Right atrium auricular region (tissue), 2 donors: Measurements from ENCODE around the gene RAP1A. TPM values are rescaled to one million over a fixed set of nuclear protein-coding genes. Genes with fewer than 3 reads are reported as not detected.
"Not testable (repeated sequence)": the region's sequence is repeated elsewhere in the genome, so short reads cannot be mapped to it uniquely, and the experiment has no call there.

Source experiments
- DNase-seq: peaks from one replicate; pipeline ENCODE4 v3.0.0-alpha.2; 2019; ENCODE audit warnings: low spot score
- H3K27ac ChIP-seq, 2 donors: fragments of 200-600 bp; sonication (generic); 1 replicate in 1 of 2; 2 replicates in 1 of 2; pipeline ENCODE4 v1.5.1; 2016 to 2019
- H3K27me3 ChIP-seq, 2 donors: fragments of 200-600 bp; sonication (generic); one replicate each; pipeline versions ENCODE4 v1.5.1 to v1.6.0; 2017 to 2019
- H3K36me3 ChIP-seq: fragments of 200-600 bp; sonication (generic); one replicate; pipeline ENCODE4 v1.5.1; 2016
- H3K4me1 ChIP-seq, 2 donors: fragments of 200-600 bp; sonication (generic); one replicate each; pipeline versions ENCODE4 v1.5.1 to v1.6.0; 2017 to 2019
- H3K4me3 ChIP-seq, 2 donors: fragments of 200-600 bp; sonication (generic); 1 replicate in 1 of 2; 2 replicates in 1 of 2; pipeline ENCODE4 v1.5.1; 2017 to 2019; ENCODE audit warnings: mild to moderate bottlenecking in 1 of 2, moderate library complexity in 1 of 2
- H3K9me3 ChIP-seq, 2 donors: fragments of 200-600 bp; sonication (generic); one replicate each; pipeline ENCODE4 v1.5.1; 2019
- total RNA-seq, 2 donors: library from RNA; depleted of rRNA; stranded (reverse); fragments of >200 nt; gene quantifications; one replicate each; pipeline ENCODE4 v1.1.0, GENCODE V29; 2016
- TF ChIP-seq, protein P1 (sequence below), 2 donors: fragments of 200-600 bp; sonication (generic); IDR thresholded peaks; one replicate each; pipeline ENCODE4 v1.5.1; 2019; ENCODE audit warnings: antibody characterized with exemption in 2 of 2

The RAP1A gene
- total RNA-seq, 2 donors from 2014 or later: 62.1 to 72.8 TPM

GRCh38 chr1:111739194-111739924, 119.8 kb downstream of the RAP1A start, which contains the start of gene INKA2:
Gene INKA2, minus strand, starts transcription at chr1:111739395. Its CDS starts 153 bp downstream, at chr1:111739242.
- TF ChIP-seq, protein P1, sequence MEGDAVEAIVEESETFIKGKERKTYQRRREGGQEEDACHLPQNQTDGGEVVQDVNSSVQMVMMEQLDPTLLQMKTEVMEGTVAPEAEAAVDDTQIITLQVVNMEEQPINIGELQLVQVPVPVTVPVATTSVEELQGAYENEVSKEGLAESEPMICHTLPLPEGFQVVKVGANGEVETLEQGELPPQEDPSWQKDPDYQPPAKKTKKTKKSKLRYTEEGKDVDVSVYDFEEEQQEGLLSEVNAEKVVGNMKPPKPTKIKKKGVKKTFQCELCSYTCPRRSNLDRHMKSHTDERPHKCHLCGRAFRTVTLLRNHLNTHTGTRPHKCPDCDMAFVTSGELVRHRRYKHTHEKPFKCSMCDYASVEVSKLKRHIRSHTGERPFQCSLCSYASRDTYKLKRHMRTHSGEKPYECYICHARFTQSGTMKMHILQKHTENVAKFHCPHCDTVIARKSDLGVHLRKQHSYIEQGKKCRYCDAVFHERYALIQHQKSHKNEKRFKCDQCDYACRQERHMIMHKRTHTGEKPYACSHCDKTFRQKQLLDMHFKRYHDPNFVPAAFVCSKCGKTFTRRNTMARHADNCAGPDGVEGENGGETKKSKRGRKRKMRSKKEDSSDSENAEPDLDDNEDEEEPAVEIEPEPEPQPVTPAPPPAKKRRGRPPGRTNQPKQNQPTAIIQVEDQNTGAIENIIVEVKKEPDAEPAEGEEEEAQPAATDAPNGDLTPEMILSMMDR (IDR thresholded peaks at IDR 0.05): no peak
- peaks cover 0 to 88% of the 10 kb centered on the region in 2 donors for H3K4me1 ChIP-seq
- DNase-seq: peak; percentile 93

DNA sequence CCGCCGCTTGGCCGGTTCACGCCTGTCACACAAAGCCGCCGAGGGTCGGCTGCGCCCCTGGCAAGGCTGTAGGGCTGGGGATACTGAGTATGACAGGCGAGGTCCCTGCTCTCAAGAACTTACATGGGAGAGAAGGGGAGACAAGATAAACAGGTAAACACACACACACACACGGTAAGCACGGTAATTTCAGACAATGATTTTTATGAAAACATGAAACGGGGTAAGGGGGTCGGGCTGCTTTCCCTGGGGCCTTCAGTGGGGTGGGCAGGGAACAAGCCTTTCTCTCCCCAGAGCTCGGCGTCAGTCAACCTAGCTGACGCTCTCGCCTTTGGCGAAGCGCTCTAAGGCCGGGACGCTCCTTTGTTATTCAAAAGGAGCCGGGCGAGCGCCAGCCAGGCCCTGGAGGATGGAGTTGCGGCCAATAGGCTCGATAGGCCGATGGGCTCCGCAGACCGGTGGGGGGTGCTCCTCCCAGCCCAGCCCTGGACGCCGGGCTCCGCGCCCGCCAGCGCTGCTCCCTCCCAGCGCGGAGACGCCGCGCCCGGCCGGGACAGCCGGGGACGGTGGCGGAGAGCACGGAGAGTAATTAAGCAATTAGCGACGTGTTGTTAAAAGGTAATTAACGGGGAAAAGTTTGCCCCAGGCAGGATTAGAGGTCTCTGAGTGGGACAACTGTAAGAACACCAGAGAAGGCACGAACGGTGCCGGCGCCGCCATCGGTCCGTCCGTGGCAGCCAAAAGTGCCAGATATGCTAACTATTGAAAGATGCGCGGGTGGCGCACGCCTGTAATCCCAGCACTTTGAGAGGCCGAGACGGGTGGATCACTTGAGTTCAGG, 120.6 kb downstream of the RAP1A start:
- Histone ChIP-seq H3K36me3 (no peaks in the 10 kb centered on the region), H3K4me3 (peak overlapping the region; percentile 62 to 65), H3K27me3 (no peaks in the 10 kb centered on the region), H3K9me3 (no peaks in the 10 kb centered on the region), H3K4me1 (peaks cover 0 to 85% of the 10 kb centered on the region in 2 donors), H3K27ac (peak overlapping the region; percentile 96 to 98)
- DNase-seq: peak; percentile 79
- TF ChIP-seq, protein P1 (IDR thresholded peaks at IDR 0.05): no peak

More at GRCh38 chr1:111739194-111739924, 119.8 kb downstream of the RAP1A start, which contains the start of gene INKA2:
- no peaks in the 10 kb centered on the region for H3K27me3 ChIP-seq
- no peaks in the 10 kb centered on the region for H3K36me3 ChIP-seq
- H3K4me3 ChIP-seq: peak within 1 kb of the TSS; percentile 62 to 65
- peak within 1 kb of the TSS; percentile 96 to 98 for H3K27ac ChIP-seq
- H3K9me3 ChIP-seq: no peaks in the 10 kb centered on the region

DNA sequence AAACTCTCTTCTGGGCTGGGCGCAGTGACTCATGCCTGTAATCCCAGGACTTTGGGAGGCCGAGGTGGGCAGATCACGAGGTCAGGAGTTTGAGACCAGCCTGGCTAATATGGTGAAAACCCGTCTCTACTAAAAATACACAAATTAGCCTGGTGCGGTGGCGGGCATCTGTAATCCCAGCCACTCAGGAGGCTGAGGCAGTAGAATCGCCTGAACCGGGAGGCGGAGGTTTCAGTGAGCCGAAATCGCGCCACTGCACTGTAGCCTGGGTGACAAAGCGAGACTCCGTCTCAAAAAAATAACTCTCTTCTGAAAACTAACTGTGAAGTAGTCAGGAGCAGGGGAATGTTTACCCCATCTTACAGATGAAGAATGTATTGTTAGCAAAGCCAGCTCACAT, 122.7 kb downstream of the RAP1A start:
- Histone ChIP-seq H3K27ac (peak overlapping the region; percentile 62 to 87), H3K4me1 (peaks cover 0 to 81% of the 10 kb centered on the region in 2 donors)
- H3K27me3 ChIP-seq, H3K4me3 ChIP-seq, H3K36me3 ChIP-seq, H3K9me3 ChIP-seq, DNase-seq: not testable (repeated sequence)

DNA sequence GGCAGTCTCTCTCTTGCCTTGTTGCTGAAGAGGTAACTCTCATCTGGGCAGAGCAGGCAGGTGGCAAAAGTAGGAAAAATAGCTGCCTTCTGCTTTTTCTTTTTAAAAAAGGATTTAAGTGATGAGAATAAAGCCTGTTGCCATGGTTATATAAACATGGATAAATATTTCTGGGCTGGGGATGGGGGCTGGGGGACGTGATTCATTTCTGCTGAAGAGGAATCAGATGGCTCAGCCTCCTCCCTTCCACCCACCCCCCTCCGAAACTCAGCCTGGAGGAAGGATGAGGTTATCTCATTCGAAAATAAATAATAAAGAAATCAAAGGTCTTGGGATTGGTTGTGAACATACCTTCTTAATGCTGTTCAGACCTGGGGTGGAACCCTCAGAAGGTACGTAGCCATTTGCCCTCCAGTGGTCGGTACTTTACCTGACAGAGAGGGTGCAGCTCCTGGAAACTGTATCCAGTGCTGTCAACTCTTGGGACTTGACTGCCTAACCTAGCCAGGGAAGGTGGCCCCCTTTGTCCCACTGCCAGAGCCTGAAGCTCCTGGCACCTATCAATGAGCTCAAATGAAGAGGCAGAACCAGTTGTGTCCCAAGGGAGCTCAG, 123.5 kb downstream of the RAP1A start:
- DNase-seq: no peak
- H3K36me3 ChIP-seq: no peaks in the 10 kb centered on the region
- TF ChIP-seq, protein P1 (IDR thresholded peaks at IDR 0.05): no peak
- H3K27me3 ChIP-seq: no peaks in the 10 kb centered on the region
- peak overlapping the region; percentile 62 to 87 for H3K27ac ChIP-seq
- H3K4me1 ChIP-seq: peaks cover 0 to 73% of the 10 kb centered on the region in 2 donors
- H3K4me3 ChIP-seq: no peak overlapping the region
- no peaks in the 10 kb centered on the region for H3K9me3 ChIP-seq

DNA sequence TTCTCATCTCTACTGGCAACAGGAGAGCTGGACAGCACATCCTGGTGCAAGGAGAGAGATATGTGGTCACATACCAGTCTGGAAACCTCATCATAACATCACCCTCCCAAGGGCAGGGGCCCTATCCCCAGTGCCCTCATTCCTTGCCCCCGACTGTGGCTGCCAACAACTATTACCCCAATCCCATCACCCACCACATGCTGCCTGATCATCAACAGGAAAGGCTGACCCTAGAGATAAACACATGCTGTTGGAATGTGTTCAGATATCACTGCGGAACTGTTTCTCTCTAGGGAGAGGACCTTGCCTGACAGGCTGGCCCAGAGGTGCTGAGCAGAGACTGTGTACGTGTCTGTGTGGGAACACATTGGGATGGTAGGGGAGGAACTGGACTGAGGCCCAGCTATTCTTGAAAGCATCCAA, 124.1 kb downstream of the RAP1A start:
- TF ChIP-seq, protein P1 (IDR thresholded peaks at IDR 0.05): no peak
- no peaks in the 10 kb centered on the region for H3K27me3 ChIP-seq

More for the DNA sequence above, 124.1 kb downstream of the RAP1A start:
- Histone ChIP-seq H3K36me3 (no peaks in the 10 kb centered on the region), H3K27ac (peak overlapping the region; percentile 62 to 87), H3K4me1 (peaks cover 0 to 68% of the 10 kb centered on the region in 2 donors), H3K9me3 (no peaks in the 10 kb centered on the region), H3K4me3 (no peak overlapping the region)
- no peak for DNase-seq
